DMS 273 treated with DMSO at 0.1 percent for 48 hours (cell line): ENCODE results near the gene AGAP1.

ENCODE experiments used
- DNase-seq: peaks from one replicate; lab custom pipeline; 2025; lab: John Stamatoyannopoulos, UW

Gene AGAP1

GRCh38 chr2:235638541-235639427 lies 144.9 kb downstream of the AGAP1 start:
- DNase-seq = no peak

- DNase-seq = peak; percentile 35
Observed at GRCh38 chr2:235639428-235639773, 145.6 kb downstream of the AGAP1 start.

GRCh38 chr2:235639885-235640284 lies 146.0 kb downstream of the AGAP1 start:
- no peak for DNase-seq

- no peak for DNase-seq
Observed at GRCh38 chr2:235640377-235640776, 146.5 kb downstream of the AGAP1 start.

- DNase-seq = no peak
Observed at GRCh38 chr2:235640926-235641723, 147.3 kb downstream of the AGAP1 start.

GRCh38 chr2:235641956-235642355 lies 148.1 kb downstream of the AGAP1 start:
- no peak for DNase-seq

GRCh38 chr2:235642446-235643098 lies 148.7 kb downstream of the AGAP1 start:
- DNase-seq = peak; percentile 36

- DNase-seq = no peak
Observed at GRCh38 chr2:235643680-235644511, 150.1 kb downstream of the AGAP1 start.

GRCh38 chr2:235647264-235647663 lies 153.4 kb downstream of the AGAP1 start:
- no peak for DNase-seq

GRCh38 chr2:235647877-235648276 lies 154.0 kb downstream of the AGAP1 start:
- DNase-seq = no peak

- no peak for DNase-seq
Observed at GRCh38 chr2:235649418-235649817, 155.6 kb downstream of the AGAP1 start.

- DNase-seq = no peak
Observed at GRCh38 chr2:235651643-235652042, 157.8 kb downstream of the AGAP1 start.

- no peak for DNase-seq
Observed at GRCh38 chr2:235654103-235654813, 160.4 kb downstream of the AGAP1 start.

GRCh38 chr2:235658351-235659174 lies 164.7 kb downstream of the AGAP1 start:
- DNase-seq = no peak

GRCh38 chr2:235659767-235660322 lies 166.0 kb downstream of the AGAP1 start:
- no peak for DNase-seq

GRCh38 chr2:235660484-235661082 lies 166.7 kb downstream of the AGAP1 start:
- no peak for DNase-seq

- DNase-seq = no peak
Observed at GRCh38 chr2:235661167-235661937, 167.5 kb downstream of the AGAP1 start.

- no peak for DNase-seq
Observed at GRCh38 chr2:235661952-235662351, 168.1 kb downstream of the AGAP1 start.

- no peak for DNase-seq
Observed at GRCh38 chr2:235663875-235664274, 170.0 kb downstream of the AGAP1 start.
